HG03175 (cell line): Measurements from ENCODE around the gene SCAND1.

Source experiments
- ATAC-seq: cut with Tn5 transposase; IDR thresholded peaks from one replicate; pipeline ENCODE4 v1.9.1; 2021; ENCODE audit warnings: mild to moderate bottlenecking, moderate library complexity; ENCODE audit not compliant: unreplicated experiment

Gene SCAND1

DNA sequence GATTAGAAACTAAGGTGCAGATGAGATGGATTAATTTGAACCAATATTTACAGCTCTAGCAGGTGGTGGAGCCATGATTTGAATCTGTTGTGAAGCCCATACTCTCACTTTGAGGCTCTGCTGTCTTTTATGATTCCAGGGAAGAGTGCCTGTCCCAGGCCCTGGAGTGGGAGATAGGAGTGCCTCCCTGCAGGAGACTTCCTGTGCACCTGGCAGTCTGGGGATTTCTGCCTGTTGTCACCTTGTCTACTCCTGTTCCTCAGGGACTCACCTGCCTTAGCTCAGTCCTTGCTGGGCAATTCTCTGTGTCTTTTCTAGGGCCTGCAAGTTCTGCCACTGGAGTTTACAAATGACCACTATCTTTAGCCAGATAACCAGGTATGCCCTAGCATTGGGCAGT, 46.3 kb downstream of the SCAND1 start:
- no peak for ATAC-seq

- no peak for ATAC-seq
Measured at GRCh38 chr20:35907017-35907701, 47.1 kb downstream of the SCAND1 start.

DNA sequence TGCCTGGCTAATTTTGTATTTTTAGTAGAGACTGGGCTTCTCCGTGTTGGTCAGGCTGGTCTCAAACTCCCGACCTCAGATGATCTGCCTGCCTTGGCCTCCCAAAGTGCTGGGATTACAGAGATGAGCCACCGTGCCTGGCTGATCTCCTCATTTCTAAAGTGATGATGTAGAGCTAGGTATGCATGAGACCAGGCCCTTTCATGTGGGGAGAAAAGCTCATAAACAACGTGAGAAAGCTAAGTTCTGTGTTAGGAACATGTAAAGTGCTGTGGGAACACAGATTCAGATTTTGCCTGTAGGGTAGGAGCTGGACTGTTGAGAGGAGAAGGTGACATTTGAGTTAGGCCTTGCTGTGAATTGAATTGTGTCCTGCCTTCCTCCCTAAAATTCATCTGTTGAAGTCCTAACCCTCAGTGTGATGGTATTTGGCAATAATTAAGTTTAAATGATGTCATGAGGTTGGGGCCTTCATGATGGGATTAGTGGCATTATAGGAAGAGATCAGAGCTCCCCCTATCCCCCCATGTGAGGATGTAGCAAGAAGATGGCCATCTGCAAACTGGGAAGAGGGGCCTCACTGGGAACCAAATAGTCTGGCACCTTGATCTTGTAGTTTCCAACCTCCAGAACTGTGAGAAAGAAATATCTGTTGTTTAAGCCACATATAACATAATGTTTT, 49.2 kb downstream of the SCAND1 start:
- no peak for ATAC-seq

DNA sequence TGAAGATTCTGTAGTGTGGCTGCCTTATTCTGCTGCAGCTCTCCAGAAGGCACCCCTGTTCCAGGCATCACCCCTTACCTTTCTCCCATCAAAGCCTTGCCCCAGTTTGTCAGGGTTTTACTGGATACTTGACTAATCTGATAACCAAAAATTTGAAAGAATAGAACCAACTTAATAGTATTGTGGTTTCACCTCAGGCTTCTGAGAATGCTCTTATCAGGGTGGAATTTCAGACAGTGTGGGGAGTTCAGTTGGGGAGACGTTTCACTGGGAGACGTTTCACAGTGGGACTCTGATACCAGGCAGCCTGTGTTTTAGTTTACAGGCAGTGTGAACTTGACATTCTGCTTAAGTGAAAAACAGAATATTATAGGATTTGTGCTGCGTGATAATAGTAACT, 50.5 kb downstream of the SCAND1 start:
- ATAC-seq, result no peak
